Measurements from ENCODE around the gene EIF2S3B. TPM values are rescaled to one million over a fixed set of nuclear protein-coding genes. Genes with fewer than 3 reads are reported as not detected.

Gene EIF2S3B

DNA sequence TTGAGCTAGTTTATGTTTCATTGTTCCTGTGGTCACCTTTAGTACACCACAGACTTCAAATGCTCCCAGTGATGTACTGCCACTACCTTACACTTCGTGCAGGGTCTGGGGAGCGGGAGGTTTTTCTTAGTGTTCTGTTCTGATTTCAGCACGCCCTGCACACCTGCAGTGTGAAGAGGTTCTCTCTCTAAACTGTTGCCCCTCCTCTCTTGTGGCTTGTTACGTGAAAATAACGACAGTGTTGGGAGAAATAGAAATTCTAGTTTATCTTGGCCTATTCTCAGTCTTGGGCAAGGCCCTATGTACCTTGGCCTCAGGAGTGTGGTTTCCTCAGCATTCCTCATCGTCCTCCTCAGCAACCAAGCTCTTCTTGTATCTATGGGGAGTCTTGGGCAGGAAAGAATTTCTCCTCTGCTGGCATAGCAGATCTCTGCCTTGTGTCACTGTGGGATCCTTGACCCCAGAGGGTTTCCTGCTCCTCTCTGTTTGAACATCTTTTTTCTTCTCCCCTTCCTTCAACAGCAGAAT lies 48.6 kb downstream of the EIF2S3B start:
- Histone ChIP-seq H3K27me3 (ENCODE audit: control insufficient read depth, insufficient read depth, low read length) (no peaks in the 10 kb centered on the region), H3K9me3 (replicated peaks; ENCODE audit: low read length) (no peaks in the 10 kb centered on the region), H3K9ac (ENCODE audit: low read depth, low read length) (no peak overlapping the region), H3K4me2 (ENCODE audit: low read length) (no peak overlapping the region), H3K4me1 (ENCODE audit: control insufficient read depth, insufficient read depth, low read length) (no peaks in the 10 kb centered on the region), H3K36me3 (ENCODE audit: insufficient read depth, low read length) (no peaks in the 10 kb centered on the region), H3K4me3 (ENCODE audit: low read length) (no peak overlapping the region)

DNA sequence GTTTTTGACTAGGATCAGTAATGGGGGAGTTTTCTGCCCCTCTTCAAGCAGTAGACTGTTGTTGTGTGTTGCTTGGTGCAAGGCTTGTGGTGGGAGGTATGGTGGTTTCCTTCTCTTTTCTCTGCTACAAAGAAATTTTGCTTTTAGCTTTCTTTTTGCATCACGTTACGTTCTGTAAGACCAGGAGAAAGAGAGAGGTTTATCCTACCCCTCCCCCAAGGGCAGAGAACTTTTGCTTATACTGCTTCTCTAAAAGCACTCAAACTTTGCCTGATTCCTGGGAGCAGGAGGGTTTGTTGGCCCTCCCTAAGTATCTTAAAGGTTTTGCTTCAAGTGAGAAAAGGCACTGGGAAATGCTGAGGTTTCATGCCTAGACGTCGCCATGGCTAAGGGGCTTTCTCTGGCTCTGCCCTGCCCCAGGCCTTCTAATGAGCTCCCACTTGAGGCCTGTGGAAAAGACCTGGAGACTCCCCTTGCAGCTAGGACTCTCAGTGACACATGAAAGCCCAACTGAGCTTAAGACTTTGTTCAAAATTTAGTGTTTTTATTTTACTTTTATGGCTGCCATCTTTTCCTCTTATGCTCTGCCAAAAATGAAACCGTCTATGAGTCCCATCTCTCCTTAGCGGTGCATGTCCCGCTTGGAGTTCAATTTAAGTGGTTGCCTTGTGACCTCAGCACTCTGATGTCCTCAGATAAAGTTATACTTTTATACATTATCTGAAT lies 49.2 kb downstream of the EIF2S3B start:
- Histone ChIP-seq H3K4me3 (ENCODE audit: low read length) (no peak overlapping the region), H3K36me3 (ENCODE audit: insufficient read depth, low read length) (no peaks in the 10 kb centered on the region), H3K9ac (ENCODE audit: low read depth, low read length) (no peak overlapping the region), H3K4me1 (ENCODE audit: control insufficient read depth, insufficient read depth, low read length) (no peaks in the 10 kb centered on the region), H3K4me2 (ENCODE audit: low read length) (no peak overlapping the region), H3K27me3 (ENCODE audit: control insufficient read depth, insufficient read depth, low read length) (no peaks in the 10 kb centered on the region), H3K9me3 (replicated peaks; ENCODE audit: low read length) (no peaks in the 10 kb centered on the region)

DNA sequence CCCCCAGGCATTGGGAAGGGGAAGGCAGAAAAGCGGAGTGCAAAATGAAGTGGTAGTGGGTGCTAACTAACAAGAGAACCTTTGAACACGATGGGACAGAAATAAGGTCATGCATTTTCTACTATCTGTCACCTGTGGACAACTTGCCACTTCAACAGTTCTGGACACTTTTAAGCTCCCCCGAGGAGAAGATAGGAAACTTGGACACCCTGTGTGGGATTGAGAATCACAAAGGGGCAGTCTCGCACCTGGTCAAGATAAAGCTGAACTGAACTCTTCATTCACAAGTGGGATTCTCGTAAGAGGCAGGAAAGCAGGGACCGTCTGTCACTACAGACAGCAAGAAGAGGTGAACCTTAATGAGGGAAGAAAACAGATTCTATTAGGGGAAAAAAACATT lies 51.6 kb downstream of the EIF2S3B start:
- H3K4me2 ChIP-seq (ENCODE audit: low read length), result no peak overlapping the region
- H3K36me3 ChIP-seq (ENCODE audit: insufficient read depth, low read length), result no peaks in the 10 kb centered on the region
- H3K9ac ChIP-seq (ENCODE audit: low read depth, low read length), result no peak overlapping the region
- no peak overlapping the region for H3K4me3 ChIP-seq (ENCODE audit: low read length)
- peaks cover 5% of the 10 kb centered on the region for H3K4me1 ChIP-seq (ENCODE audit: control insufficient read depth, insufficient read depth, low read length)
- H3K27me3 ChIP-seq (ENCODE audit: control insufficient read depth, insufficient read depth, low read length), result no peaks in the 10 kb centered on the region
- H3K9me3 ChIP-seq (replicated peaks; ENCODE audit: low read length), result no peaks in the 10 kb centered on the region

DNA sequence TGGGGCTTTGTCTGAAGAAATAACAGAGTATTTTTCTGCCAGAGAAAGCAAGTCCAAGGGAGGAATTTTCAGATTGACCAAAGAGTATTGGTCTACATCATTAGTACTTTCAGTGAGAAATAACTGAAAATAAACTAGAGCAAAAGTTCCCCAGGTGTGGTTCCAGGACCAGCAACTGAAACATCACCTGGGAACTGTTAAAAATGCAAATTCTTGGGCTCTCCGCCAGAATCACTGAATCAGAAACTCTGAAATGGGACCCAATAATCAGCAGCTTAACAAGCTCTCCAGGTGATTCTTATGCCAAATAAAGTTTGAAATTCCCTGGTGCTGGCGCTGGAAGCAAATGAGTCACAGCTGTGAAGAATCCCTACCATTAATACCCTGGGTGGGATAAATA lies 52.1 kb downstream of the EIF2S3B start:
- Histone ChIP-seq H3K4me3 (ENCODE audit: low read length) (no peak overlapping the region), H3K9ac (ENCODE audit: low read depth, low read length) (no peak overlapping the region), H3K4me1 (ENCODE audit: control insufficient read depth, insufficient read depth, low read length) (peaks cover 8% of the 10 kb centered on the region), H3K9me3 (replicated peaks; ENCODE audit: low read length) (no peaks in the 10 kb centered on the region), H3K36me3 (ENCODE audit: insufficient read depth, low read length) (no peaks in the 10 kb centered on the region), H3K4me2 (ENCODE audit: low read length) (no peak overlapping the region), H3K27me3 (ENCODE audit: control insufficient read depth, insufficient read depth, low read length) (no peaks in the 10 kb centered on the region)

Small RNAs within 50 kb of the gene (small RNA-seq; reads per million reads assigned to genes)
- not detected for gene SLC25A39P2

All from skeletal muscle satellite cell (primary cell).